HepG2 (cell line): Measurements from ENCODE around the gene SRPRA. TPM values are rescaled to one million over a fixed set of nuclear protein-coding genes. Genes with fewer than 3 reads are reported as not detected.

ENCODE experiments used
- ELF3 ChIP-seq: IDR thresholded peaks from 2 replicates; pipeline ENCODE4 v1.6.1; 2016; ENCODE audit warnings: missing genetic modification reagents, missing compliant biosample characterization
- FOXA1 ChIP-seq, 2 experiments: fragments of 450-650 bp in 1 of 2; sonication (generic) in 1 of 2; formaldehyde crosslinking in 1 of 2; IDR thresholded peaks; 2 replicates each; pipeline versions ENCODE4 v1.4.0 to v1.6.1; 2016 to 2020; ENCODE audit warnings: missing genetic modification reagents in 1 of 2
- GTF3A ChIP-seq: sonication (generic); formaldehyde crosslinking; conservative IDR thresholded peaks from 2 replicates; pipeline ENCODE4 v1.4.0; 2020; ENCODE audit warnings: mild to moderate bottlenecking, missing genetic modification reagents
- HDAC6 ChIP-seq: fragments of 200-600 bp; sonication (generic); IDR thresholded peaks from 2 replicates; pipeline ENCODE4 v1.7.0; 2017; ENCODE audit warnings: mild to moderate bottlenecking, antibody characterized with exemption, low read length, low read depth
- HES4 ChIP-seq: sonication (generic); formaldehyde crosslinking; IDR thresholded peaks from 2 replicates; pipeline ENCODE4 v1.9.0; 2021; ENCODE audit warnings: mild to moderate bottlenecking, missing genetic modification reagents, borderline replicate concordance
- JUN ChIP-seq: sonication (generic); formaldehyde crosslinking; IDR thresholded peaks from 2 replicates; pipeline ENCODE4 v1.4.0; 2020; ENCODE audit warnings: mild to moderate bottlenecking, missing genetic modification reagents
- KDM1A ChIP-seq: IDR thresholded peaks from 2 replicates; pipeline ENCODE4 v1.6.1; 2016; ENCODE audit warnings: missing compliant biosample characterization
- KLF11 ChIP-seq: IDR thresholded peaks from 2 replicates; pipeline ENCODE4 v1.6.1; 2016; ENCODE audit warnings: missing compliant biosample characterization
- MED1 ChIP-seq: sonication (generic); formaldehyde crosslinking; IDR thresholded peaks from 2 replicates; pipeline ENCODE4 v1.4.0; 2020; ENCODE audit warnings: missing genetic modification reagents
- MNT ChIP-seq: fragments of 450-650 bp; IDR thresholded peaks from 2 replicates; pipeline ENCODE4 v1.6.1; 2016
- NFYB ChIP-seq: sonication (generic); formaldehyde crosslinking; IDR thresholded peaks from 2 replicates; pipeline ENCODE4 v1.4.0; 2020; ENCODE audit warnings: missing genetic modification reagents
- PRPF4 ChIP-seq: fragments of 200-400 bp; formaldehyde crosslinking; IDR thresholded peaks from 2 replicates; pipeline ENCODE4 v1.6.1; 2016; ENCODE audit warnings: low read length, low read depth; ENCODE audit not compliant: poor library complexity, severe bottlenecking
- SRY ChIP-seq: sonication (generic); formaldehyde crosslinking; IDR thresholded peaks from 2 replicates; pipeline ENCODE4 v1.8.0; 2022; ENCODE audit warnings: mild to moderate bottlenecking, missing genetic modification reagents
- TAF15 ChIP-seq: fragments of 200-400 bp; formaldehyde crosslinking; IDR thresholded peaks from one replicate; pipeline ENCODE4 v1.6.1; 2018; ENCODE audit warnings: mild to moderate bottlenecking, low read depth, low read length; ENCODE audit not compliant: poor library complexity, severe bottlenecking
- TRIM24 ChIP-seq: sonication (generic); formaldehyde crosslinking; IDR thresholded peaks from 2 replicates; pipeline ENCODE4 v1.8.0; 2022; ENCODE audit warnings: mild to moderate bottlenecking, missing genetic modification reagents
- ZFP36L2 ChIP-seq: sonication (generic); formaldehyde crosslinking; IDR thresholded peaks from 2 replicates; pipeline ENCODE4 v1.4.0; 2020; ENCODE audit warnings: missing genetic modification reagents
- ZMYM3 ChIP-seq: sonication (generic); formaldehyde crosslinking; IDR thresholded peaks from 2 replicates; pipeline ENCODE4 v1.5.1; 2020; ENCODE audit warnings: mild to moderate bottlenecking, missing genetic modification reagents
- ZNF136 ChIP-seq: sonication (generic); formaldehyde crosslinking; IDR thresholded peaks from 2 replicates; pipeline ENCODE4 v1.8.1; 2022; ENCODE audit warnings: low read depth, mild to moderate bottlenecking, moderate library complexity, missing genetic modification reagents
- ZNF17 ChIP-seq: sonication (generic); formaldehyde crosslinking; IDR thresholded peaks from 2 replicates; pipeline ENCODE4 v1.5.0; 2020; ENCODE audit warnings: mild to moderate bottlenecking, missing genetic modification reagents
- ZNF296 ChIP-seq: sonication (generic); formaldehyde crosslinking; conservative IDR thresholded peaks from 2 replicates; pipeline ENCODE4 v1.5.0; 2020; ENCODE audit warnings: mild to moderate bottlenecking, missing genetic modification reagents
- ZNF558 ChIP-seq: sonication (generic); formaldehyde crosslinking; IDR thresholded peaks from 2 replicates; pipeline ENCODE4 v1.9.0; 2022; ENCODE audit warnings: mild to moderate bottlenecking, missing genetic modification reagents, borderline replicate concordance
- ZNF572 ChIP-seq: sonication (generic); formaldehyde crosslinking; IDR thresholded peaks from 2 replicates; pipeline ENCODE4 v1.5.1; 2020; ENCODE audit warnings: mild to moderate bottlenecking, missing genetic modification reagents
- ZNF577 ChIP-seq: sonication (generic); formaldehyde crosslinking; IDR thresholded peaks from 2 replicates; pipeline ENCODE4 v1.4.0; 2020; ENCODE audit warnings: mild to moderate bottlenecking, low read depth, missing genetic modification reagents, borderline replicate concordance
- ZNF710 ChIP-seq: sonication (generic); formaldehyde crosslinking; IDR thresholded peaks from 2 replicates; pipeline ENCODE4 v1.5.0; 2020; ENCODE audit warnings: mild to moderate bottlenecking, missing genetic modification reagents, borderline replicate concordance
- ZNF770 ChIP-seq: sonication (generic); formaldehyde crosslinking; IDR thresholded peaks from 2 replicates; pipeline ENCODE4 v1.5.0; 2020; ENCODE audit warnings: mild to moderate bottlenecking, missing genetic modification reagents
- polyA plus RNA-seq, 8 experiments: library from polyadenylated mRNA; depleted of rRNA in 3 of 8; stranded (reverse) in 7 of 8; unstranded in 1 of 8; fragments of >200 nt; fragmentation: Illumina TruSeq in 4 of 8; extraction: Trizol in 4 of 8; gene quantifications; 2 replicates each; pipeline versions ENCODE4 v1.2.1 to v1.2.3, GENCODE V29; 2011 to 2016; ENCODE audit warnings: low read depth in 4 of 8, missing spikeins in 1 of 8, mixed read lengths in 1 of 8; ENCODE audit not compliant: insufficient read depth in 1 of 8
- total RNA-seq, 5 experiments: library from RNA; depleted of rRNA; stranded (reverse); fragments of >200 nt; fragmentation: Illumina TruSeq; extraction: Trizol; gene quantifications; 2 replicates each; pipeline ENCODE4 v1.2.3, GENCODE V29; 2016; ENCODE audit warnings: low read depth in 1 of 5

The SRPRA gene
- total and polyA plus RNA-seq, 2 of the 13 experiments (the other 11 are each of a cell fraction or from before 2014, with no cell fraction given), result 27.7 to 64.6 TPM

GRCh38 chr11:126303623-126304456 lies 35.1 kb upstream of the SRPRA start, which contains the start of gene DCPS (continued):
- TF ChIP-seq ZNF577 (CRISPR knock-in tag), result no peak
- TF ChIP-seq PRPF4, result no peak
- peak; percentile 93; the same call in 1 of the 2 replicates for TF ChIP-seq HES4 (CRISPR knock-in tag)
- no peak; the same call in 1 of the 2 replicates for TF ChIP-seq ZNF558 (CRISPR knock-in tag)
- peak; percentile 55; the same call in 1 of the 2 replicates for TF ChIP-seq ZNF296 (CRISPR knock-in tag)
- no peak for TF ChIP-seq FOXA1 (IDR thresholded peaks at IDR 0.05)
- TF ChIP-seq FOXA1 (CRISPR knock-in tag; IDR thresholded peaks at IDR 0.05), result 0 out of 2 replicates have a peak, but pooled peaks have one; percentile 33
- TF ChIP-seq ZNF572 (CRISPR knock-in tag), result peak; percentile 96
- TF ChIP-seq KLF11 (CRISPR knock-in tag), result peak; percentile 68; the same call in 1 of the 2 replicates
- no peak for TF ChIP-seq KDM1A (CRISPR knock-in tag)
- TF ChIP-seq GTF3A (CRISPR knock-in tag), result no peak
- 0 out of 2 replicates have a peak, but pooled peaks have one; percentile 55 for TF ChIP-seq ZNF136 (CRISPR knock-in tag)
- TF ChIP-seq HDAC6, result no peak
- TF ChIP-seq JUN, result peak; percentile 71; the same call in 1 of the 2 replicates
- peak; percentile 95 for TF ChIP-seq SRY
- peak; percentile 28; the same call in 1 of the 2 replicates for TF ChIP-seq ZMYM3 (CRISPR knock-in tag)
- TF ChIP-seq TRIM24 (CRISPR knock-in tag), result no peak
- TF ChIP-seq ZNF17 (CRISPR knock-in tag), result no peak
- 0 out of 2 replicates have a peak, but pooled peaks have one; percentile 28 for TF ChIP-seq ZNF770 (CRISPR knock-in tag)
- 0 out of 2 replicates have a peak, but pooled peaks have one; percentile 31 for TF ChIP-seq MNT
- TF ChIP-seq ZFP36L2, result 0 out of 2 replicates have a peak, but pooled peaks have one; percentile 63
- peak; percentile 85 for TF ChIP-seq MED1 (CRISPR knock-in tag)
- TF ChIP-seq ZNF710 (CRISPR knock-in tag), result peak; percentile 75; the same call in 1 of the 2 replicates
- TF ChIP-seq ELF3 (CRISPR knock-in tag), result peak; percentile 40
- no peak for TF ChIP-seq TAF15
- TF ChIP-seq NFYB (CRISPR knock-in tag), result peak; percentile 74
